AG04450 (cell line): ENCODE measurements around the gene CCDC142. TPM values are rescaled to one million over a fixed set of nuclear protein-coding genes. Genes with fewer than 3 reads are reported as not detected.
A peak's percentile ranks its signal among the peaks of the same experiment; 100 is the strongest.
"Not testable (repeated sequence)": the region's sequence is repeated elsewhere in the genome, so short reads cannot be mapped to it uniquely, and the experiment has no call there.

Experiments
- CTCF ChIA-PET: fragments of 300-600, 350-600 bp; formaldehyde crosslinking; extraction: SDS; loops from one replicate; lab custom pipeline; 2022; ENCODE audit warnings: antibody characterized with exemption, inconsistent platforms; lab: Charles Lee
- POLR2A ChIA-PET: fragments of 350-600 bp; formaldehyde crosslinking; extraction: SDS; loops from one replicate; lab custom pipeline; 2021; ENCODE audit warnings: antibody characterized with exemption, inconsistent platforms; lab: Yijun Ruan, JAX
- DNase-seq: peaks from one replicate; pipeline ENCODE4 v3.0.0-alpha.2; 2011; ENCODE audit warnings: low read depth, low spot score
- H3K27ac ChIP-seq: one replicate; pipeline ENCODE4 v1.5.1; 2012; ENCODE audit warnings: low read depth, low read length, control low read depth
- H3K27me3 ChIP-seq: one replicate; pipeline ENCODE4 v1.6.0; 2012; ENCODE audit warnings: low read length; ENCODE audit not compliant: control insufficient read depth, insufficient read depth
- H3K4me3 ChIP-seq: 2 replicates; pipeline ENCODE4 v1.5.1; 2011; ENCODE audit warnings: mild to moderate bottlenecking, low read depth, low read length, control low read depth
- H3K9me3 ChIP-seq: 2 replicates; pipeline ENCODE4 v1.5.1; 2012; ENCODE audit warnings: low read length; ENCODE audit not compliant: control insufficient read depth, insufficient read depth
- CTCF ChIP-seq: IDR thresholded peaks from 2 replicates; pipeline ENCODE4 v1.5.1; 2011; ENCODE audit warnings: low read depth, low read length, control low read depth, inconsistent platforms
- polyA plus RNA-seq: library from polyadenylated mRNA; depleted of rRNA; stranded (reverse); fragments of >200 nt; gene quantifications from 2 replicates; pipeline ENCODE4 v1.2.3, GENCODE V29; 2011

The CCDC142 gene
- polyA plus RNA-seq, 1 experiment = 4.5 TPM

- ChIA-PET CTCF (interaction anchor here (1.2 kb wide), 1 partner anchor 161 kb away, joined by 14 read pairs; no protein-coding TSS in a partner anchor), POLR2A (interaction anchor here (0.6 kb wide), 1 partner anchor 28 kb away, joined by 6 read pairs; no protein-coding TSS in a partner anchor)
- no peak for DNase-seq
- peak; percentile 28 for TF ChIP-seq CTCF
- no peak overlapping the region for H3K27ac ChIP-seq
- no peaks in the 10 kb centered on the region; the same call in 1 of the 2 replicates for H3K9me3 ChIP-seq
- H3K27me3 ChIP-seq = no peaks in the 10 kb centered on the region
- H3K4me3 ChIP-seq = no peak overlapping the region
These were observed 21.4 kb downstream of the CCDC142 start for GRCh38 chr2:74461187-74462053.

GRCh38 chr2:74460187-74460586 lies 22.6 kb downstream of the CCDC142 start:
- H3K9me3 ChIP-seq, POLR2A ChIA-PET, H3K27me3 ChIP-seq, H3K4me3 ChIP-seq, DNase-seq: not testable (repeated sequence)
- CTCF ChIA-PET = interaction anchor here (1.1 kb wide), 1 partner anchor 12 kb away, joined by 3 read pairs; the partner anchor contains the start of gene MRPL53
- H3K27ac ChIP-seq = peak overlapping the region; percentile 11

GRCh38 chr2:74459503-74460118 lies 23.2 kb downstream of the CCDC142 start:
- H3K27me3 ChIP-seq, H3K27ac ChIP-seq, DNase-seq, H3K9me3 ChIP-seq: not testable (repeated sequence)
- POLR2A ChIA-PET = interaction anchor here (2.2 kb wide), 1 partner anchor 12 kb away, joined by 13 read pairs; the partner anchor contains the start of gene MRPL53
- H3K4me3 ChIP-seq = peak overlapping the region; percentile 68
- CTCF ChIA-PET = interaction anchor here (1.1 to 2.7 kb wide), 4 partner anchors 13 to 129 kb away, joined by 3 to 6 read pairs (median 4); partner anchors contain the start of genes CCDC142, MRPL53 and TTC31

- H3K27me3 ChIP-seq = no peaks in the 10 kb centered on the region
- no peaks in the 10 kb centered on the region; the same call in 1 of the 2 replicates for H3K9me3 ChIP-seq
- peak overlapping the region; percentile 49 for H3K27ac ChIP-seq
- H3K4me3 ChIP-seq = peak overlapping the region; percentile 68
- DNase-seq = no peak
- no peak for TF ChIP-seq CTCF
- POLR2A ChIA-PET = interaction anchor here (0.6 to 2.2 kb wide), 4 partner anchors 13 to 72 kb away, joined by 3 to 13 read pairs (median 6); partner anchors contain the start of genes AUP1, HTRA2 and MRPL53
- CTCF ChIA-PET = interaction anchor here (1.4 to 2.7 kb wide), 5 partner anchors 24 to 129 kb away, joined by 3 to 6 read pairs (median 4); partner anchors contain the start of genes CCDC142 and TTC31
These were observed 23.8 kb downstream of the CCDC142 start for GRCh38 chr2:74458938-74459363.

GRCh38 chr2:74458132-74458937 lies 24.5 kb downstream of the CCDC142 start, which contains the start of gene WBP1:
TSS of gene WBP1 (plus strand) at chr2:74458438. CDS start at chr2:74458603, 165 bp downstream.
- peak within 1 kb of the TSS; percentile 92 for H3K27ac ChIP-seq
- H3K27me3 ChIP-seq = no peaks in the 10 kb centered on the region
- POLR2A ChIA-PET = interaction anchor here (0.6 to 2.2 kb wide), 11 partner anchors 9 to 119 kb away, joined by 3 to 13 read pairs (median 3); partner anchors contain the start of genes AUP1, C2orf81, HTRA2 and MRPL53
- TF ChIP-seq CTCF = no peak
- CTCF ChIA-PET = interaction anchor here (1.4 to 2.7 kb wide), 5 partner anchors 25 to 130 kb away, joined by 3 to 6 read pairs (median 4); partner anchors contain the start of genes CCDC142 and TTC31
- H3K9me3 ChIP-seq = no peaks in the 10 kb centered on the region; the same call in 1 of the 2 replicates
- DNase-seq = peak; percentile 100
- H3K4me3 ChIP-seq = peak within 1 kb of the TSS; percentile 68
